PC-9 (cell line): Measurements from ENCODE around the gene CCDC51. TPM values are rescaled to one million over a fixed set of nuclear protein-coding genes. Genes with fewer than 3 reads are reported as not detected.

Experiments
- BruUV-seq: library from RNA; stranded (reverse); fragments of 400-500 nt; replicated peaks from 2 replicates; lab custom pipeline; 2021; lab: Mats Ljungman, UMichigan
- CTCF ChIA-PET: fragments of 300-600 bp; sonication (Branson Sonifier 250); formaldehyde crosslinking; loops from one replicate; lab custom pipeline; 2022; ENCODE audit warnings: antibody characterized with exemption; lab: Charles Lee
- POLR2A ChIA-PET: fragments of 300-600 bp; sonication (Branson Sonifier 250); formaldehyde crosslinking; loops from one replicate; lab custom pipeline; 2022; ENCODE audit warnings: antibody characterized with exemption; ENCODE audit not compliant: unreplicated experiment; lab: Charles Lee
- DNase-seq, 2 experiments: peaks; one replicate each; pipeline versions ENCODE4 v3.0.0 to v3.0.0-alpha.2; 2015 to 2022; ENCODE audit warnings: mixed read lengths in 1 of 2
- H2AFZ ChIP-seq: fragments of 200-600 bp; sonication (generic); 2 replicates; pipeline ENCODE4 v1.8.1; 2017; ENCODE audit warnings: antibody characterized with exemption
- H3F3A ChIP-seq: fragments of 200-600 bp; sonication (generic); 2 replicates; pipeline ENCODE4 v1.8.1; 2017; ENCODE audit warnings: antibody characterized with exemption, mild to moderate bottlenecking, low read depth; ENCODE audit not compliant: insufficient read depth
- H3K27ac ChIP-seq: fragments of 200-600 bp; sonication (generic); 2 replicates; pipeline ENCODE4 v1.6.1; 2016; ENCODE audit warnings: mixed run types
- H3K27me3 ChIP-seq: fragments of 200-600 bp; sonication (generic); 2 replicates; pipeline ENCODE4 v1.6.1; 2016; ENCODE audit warnings: low read depth, mixed run types; ENCODE audit not compliant: insufficient read depth
- H3K36me3 ChIP-seq: fragments of 200-600 bp; sonication (generic); 2 replicates; pipeline ENCODE4 v1.6.1; 2016; ENCODE audit warnings: low read depth, mixed run types
- H3K4me1 ChIP-seq: fragments of 200-600 bp; sonication (generic); replicated peaks from 2 replicates; pipeline ENCODE4 v1.6.1; 2016; ENCODE audit warnings: mixed run types; ENCODE audit not compliant: insufficient read depth
- H3K4me2 ChIP-seq: fragments of 200-600 bp; sonication (generic); 2 replicates; pipeline ENCODE4 v1.6.1; 2017; ENCODE audit warnings: mixed run types
- H3K4me3 ChIP-seq: fragments of 200-600 bp; sonication (generic); 2 replicates; pipeline ENCODE4 v1.6.1; 2016; ENCODE audit warnings: mixed run types
- H3K79me2 ChIP-seq: fragments of 200-600 bp; sonication (generic); 2 replicates; pipeline ENCODE4 v1.6.1; 2017; ENCODE audit warnings: low read depth, mixed run types
- H3K9me2 ChIP-seq: fragments of 200-600 bp; sonication (generic); 2 replicates; pipeline ENCODE4 v1.8.1; 2017; ENCODE audit warnings: mild to moderate bottlenecking; ENCODE audit not compliant: insufficient read depth
- H3K9me3 ChIP-seq: fragments of 200-600 bp; sonication (generic); 2 replicates; pipeline ENCODE4 v1.8.1; 2016; ENCODE audit warnings: low read depth; ENCODE audit not compliant: insufficient read depth
- H4K20me1 ChIP-seq: fragments of 200-600 bp; sonication (generic); 2 replicates; pipeline ENCODE4 v1.8.1; 2017; ENCODE audit not compliant: insufficient read depth
- EZH2 ChIP-seq: fragments of 200-600 bp; sonication (generic); IDR thresholded peaks from 2 replicates; pipeline ENCODE4 v1.8.0; 2017; ENCODE audit warnings: antibody characterized with exemption, low read depth
- intact Hi-C: fragments of 100-400 bp; cut with micrococcal nuclease; formaldehyde crosslinking; loops from one replicate; pipeline ENCODE4 v1.10.0; 2022; ENCODE audit not compliant: unreplicated experiment
- total RNA-seq: library from RNA; stranded (reverse); gene quantifications from 2 replicates; pipeline ENCODE4 v1.2.3, GENCODE V29; 2021
- TF ChIP-seq, protein P1 (sequence below): fragments of 200-600 bp; sonication (generic); conservative IDR thresholded peaks from 2 replicates; pipeline ENCODE4 v1.6.1; 2017; ENCODE audit warnings: mixed run types, antibody characterized with exemption, mild to moderate bottlenecking, moderate library complexity

The CCDC51 gene
- total RNA-seq, 1 experiment from 2014 or later = 28.5 TPM

DNA sequence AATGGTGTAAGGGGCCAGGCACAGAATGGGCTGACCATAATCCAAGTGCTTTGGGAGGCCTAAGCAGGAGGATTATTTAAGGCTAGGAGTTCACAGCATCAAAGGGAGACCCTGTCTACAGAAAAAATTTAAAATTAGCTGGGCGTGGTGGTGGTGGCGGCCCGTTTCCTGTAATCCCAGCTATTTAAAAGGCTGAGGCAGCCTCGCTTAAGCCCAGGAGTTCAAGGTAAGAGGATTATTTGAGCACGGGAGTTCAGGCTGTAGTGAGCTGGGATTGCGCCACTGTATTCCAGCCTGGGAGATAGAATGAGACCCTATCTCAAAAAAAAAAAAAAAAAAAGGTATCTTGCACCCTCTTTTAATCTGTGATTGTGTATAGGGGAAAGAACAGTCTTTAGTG is 2.0 kb upstream of the CCDC51 start:
- POLR2A ChIA-PET = interaction anchor here (0.6 kb wide), 1 partner anchor 612 kb away, joined by 3 read pairs; no protein-coding TSS in a partner anchor
- intact Hi-C loops = loop anchor here (5.0 to 10.0 kb wide), 2 partner anchors 220 to 563 kb away; partner anchors contain the start of genes CELSR3 and WDR6
- no peak overlapping the region for H2AFZ ChIP-seq
- H3K4me2 ChIP-seq = peak overlapping the region; percentile 91
- no peak for TF ChIP-seq EZH2
- TF ChIP-seq, protein P1, sequence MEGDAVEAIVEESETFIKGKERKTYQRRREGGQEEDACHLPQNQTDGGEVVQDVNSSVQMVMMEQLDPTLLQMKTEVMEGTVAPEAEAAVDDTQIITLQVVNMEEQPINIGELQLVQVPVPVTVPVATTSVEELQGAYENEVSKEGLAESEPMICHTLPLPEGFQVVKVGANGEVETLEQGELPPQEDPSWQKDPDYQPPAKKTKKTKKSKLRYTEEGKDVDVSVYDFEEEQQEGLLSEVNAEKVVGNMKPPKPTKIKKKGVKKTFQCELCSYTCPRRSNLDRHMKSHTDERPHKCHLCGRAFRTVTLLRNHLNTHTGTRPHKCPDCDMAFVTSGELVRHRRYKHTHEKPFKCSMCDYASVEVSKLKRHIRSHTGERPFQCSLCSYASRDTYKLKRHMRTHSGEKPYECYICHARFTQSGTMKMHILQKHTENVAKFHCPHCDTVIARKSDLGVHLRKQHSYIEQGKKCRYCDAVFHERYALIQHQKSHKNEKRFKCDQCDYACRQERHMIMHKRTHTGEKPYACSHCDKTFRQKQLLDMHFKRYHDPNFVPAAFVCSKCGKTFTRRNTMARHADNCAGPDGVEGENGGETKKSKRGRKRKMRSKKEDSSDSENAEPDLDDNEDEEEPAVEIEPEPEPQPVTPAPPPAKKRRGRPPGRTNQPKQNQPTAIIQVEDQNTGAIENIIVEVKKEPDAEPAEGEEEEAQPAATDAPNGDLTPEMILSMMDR = no peak
- H3K36me3 ChIP-seq = no peaks in the 10 kb centered on the region
- BruUV-seq = no TSS peak
- CTCF ChIA-PET = interaction anchor here (0.7 kb wide), 1 partner anchor 220 kb away, joined by 3 read pairs; no protein-coding TSS in a partner anchor
- 0 out of 2 replicates have a peak overlapping the region, but pooled peaks have one; percentile 96 for H3K4me3 ChIP-seq
- no peak overlapping the region for H3K27ac ChIP-seq
- H4K20me1 ChIP-seq = peaks cover 8% of the 10 kb centered on the region; the same call in 1 of the 2 replicates
- no peaks in the 10 kb centered on the region for H3K9me2 ChIP-seq
- no peaks in the 10 kb centered on the region for H3K9me3 ChIP-seq
- no peak for DNase-seq
- H3F3A ChIP-seq = peaks cover 47% of the 10 kb centered on the region
- H3K27me3 ChIP-seq = no peaks in the 10 kb centered on the region
- H3K4me1 ChIP-seq = peaks cover 13% of the 10 kb centered on the region
- H3K79me2 ChIP-seq = peaks cover 37% of the 10 kb centered on the region

DNA sequence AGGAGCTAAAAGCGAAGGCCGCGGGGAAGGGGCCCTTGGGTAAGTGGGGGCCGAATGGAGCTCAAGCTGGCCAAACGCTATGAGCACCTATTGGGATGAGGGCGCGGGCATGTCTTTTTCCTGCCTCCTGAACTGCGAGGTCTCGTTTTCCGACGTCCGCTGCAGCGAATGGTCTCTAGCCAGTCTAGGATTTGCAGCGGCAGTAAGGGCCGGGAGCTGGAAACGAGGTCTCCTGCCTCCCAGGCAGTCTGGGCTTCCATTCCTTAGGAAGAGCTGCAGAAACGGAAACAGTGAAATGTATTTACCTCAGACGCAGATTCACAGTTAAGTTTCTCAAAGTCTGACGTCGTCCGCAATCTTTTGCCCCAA is 655 bp upstream of the CCDC51 start:
- no peaks in the 10 kb centered on the region for H3K9me3 ChIP-seq
- POLR2A ChIA-PET = interaction anchor here (0.6 to 0.7 kb wide), 2 partner anchors 11 to 32 kb away, joined by 4 to 5 read pairs; no protein-coding TSS in a partner anchor
- TF ChIP-seq, protein P1 = no peak
- no peak for TF ChIP-seq EZH2
- H3K4me3 ChIP-seq = peak overlapping the region; percentile 96
- peak overlapping the region; percentile 91 for H3K4me2 ChIP-seq
- H3K4me1 ChIP-seq = peaks cover 13% of the 10 kb centered on the region
- DNase-seq = no peak
- H3F3A ChIP-seq = peaks cover 42% of the 10 kb centered on the region
- CTCF ChIA-PET = no interaction called here
- H3K9me2 ChIP-seq = no peaks in the 10 kb centered on the region
- no peaks in the 10 kb centered on the region for H3K27me3 ChIP-seq
- intact Hi-C loops = loop anchor here (5.0 to 10.0 kb wide), 2 partner anchors 222 to 564 kb away; partner anchors contain the start of genes CELSR3 and WDR6
- BruUV-seq = no TSS peak
- H4K20me1 ChIP-seq = peaks cover 8% of the 10 kb centered on the region; the same call in 1 of the 2 replicates
- peak overlapping the region; percentile 46 for H3K27ac ChIP-seq
- no peaks in the 10 kb centered on the region for H3K36me3 ChIP-seq
- peaks cover 40% of the 10 kb centered on the region for H3K79me2 ChIP-seq
- peak overlapping the region; percentile 91 for H2AFZ ChIP-seq

DNA sequence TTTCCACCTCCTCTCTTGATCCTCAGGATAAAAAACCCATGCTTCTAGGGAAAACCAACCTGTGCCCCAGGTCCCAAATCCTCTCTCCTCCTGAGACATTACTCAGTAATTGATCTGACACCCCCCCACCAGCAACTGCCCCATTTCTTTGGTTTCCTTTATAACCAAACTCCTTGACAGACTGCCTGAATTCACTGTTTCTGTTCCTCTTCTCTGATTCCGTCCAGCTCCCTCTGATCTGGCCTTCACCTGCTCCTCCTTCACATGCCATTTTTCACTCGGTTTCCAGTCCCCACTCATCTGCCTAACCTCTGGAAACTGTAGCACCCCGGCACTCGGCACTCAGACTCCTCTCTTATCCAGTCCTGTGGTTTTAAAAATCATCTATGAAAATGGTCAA is 2.1 kb downstream of the CCDC51 start:
- Histone ChIP-seq H3K4me2 (no peak overlapping the region), H3K27ac (no peak overlapping the region), H3K4me3 (no peak overlapping the region), H3K79me2 (peaks cover 55% of the 10 kb centered on the region), H3K36me3 (no peaks in the 10 kb centered on the region), H3F3A (peaks cover 29% of the 10 kb centered on the region), H3K27me3 (no peaks in the 10 kb centered on the region), H4K20me1 (peaks cover 8% of the 10 kb centered on the region; the same call in 1 of the 2 replicates), H3K4me1 (peaks cover 33% of the 10 kb centered on the region), H3K9me2 (no peaks in the 10 kb centered on the region), H3K9me3 (no peaks in the 10 kb centered on the region), H2AFZ (no peak overlapping the region)
- no peak for TF ChIP-seq EZH2
- TF ChIP-seq, protein P1 = no peak
- no TSS peak for BruUV-seq
- intact Hi-C loops = loop anchor here (10.0 kb wide), 1 partner anchor 133 kb away; the partner anchor contains the start of gene NME6
- POLR2A ChIA-PET = no interaction called here
- CTCF ChIA-PET = no interaction called here
- DNase-seq = no peak
